Stimulated activated CD8-positive, alpha-beta memory T cell treated with anti-CD3 and anti-CD28 coated beads, Interleukin-2, amount 100 ng/mL, for 1 hour (primary cell): ENCODE data around the gene LRRC10B.
"Not testable (repeated sequence)": the region's sequence is repeated elsewhere in the genome, so short reads cannot be mapped to it uniquely, and the experiment has no call there.

Experiments used
- DNase-seq, 2 donors: peaks; one replicate each; pipeline ENCODE4 v3.0.0-alpha.2; 2020; ENCODE audit warnings: low read depth in 2 of 2

Gene LRRC10B

DNA sequence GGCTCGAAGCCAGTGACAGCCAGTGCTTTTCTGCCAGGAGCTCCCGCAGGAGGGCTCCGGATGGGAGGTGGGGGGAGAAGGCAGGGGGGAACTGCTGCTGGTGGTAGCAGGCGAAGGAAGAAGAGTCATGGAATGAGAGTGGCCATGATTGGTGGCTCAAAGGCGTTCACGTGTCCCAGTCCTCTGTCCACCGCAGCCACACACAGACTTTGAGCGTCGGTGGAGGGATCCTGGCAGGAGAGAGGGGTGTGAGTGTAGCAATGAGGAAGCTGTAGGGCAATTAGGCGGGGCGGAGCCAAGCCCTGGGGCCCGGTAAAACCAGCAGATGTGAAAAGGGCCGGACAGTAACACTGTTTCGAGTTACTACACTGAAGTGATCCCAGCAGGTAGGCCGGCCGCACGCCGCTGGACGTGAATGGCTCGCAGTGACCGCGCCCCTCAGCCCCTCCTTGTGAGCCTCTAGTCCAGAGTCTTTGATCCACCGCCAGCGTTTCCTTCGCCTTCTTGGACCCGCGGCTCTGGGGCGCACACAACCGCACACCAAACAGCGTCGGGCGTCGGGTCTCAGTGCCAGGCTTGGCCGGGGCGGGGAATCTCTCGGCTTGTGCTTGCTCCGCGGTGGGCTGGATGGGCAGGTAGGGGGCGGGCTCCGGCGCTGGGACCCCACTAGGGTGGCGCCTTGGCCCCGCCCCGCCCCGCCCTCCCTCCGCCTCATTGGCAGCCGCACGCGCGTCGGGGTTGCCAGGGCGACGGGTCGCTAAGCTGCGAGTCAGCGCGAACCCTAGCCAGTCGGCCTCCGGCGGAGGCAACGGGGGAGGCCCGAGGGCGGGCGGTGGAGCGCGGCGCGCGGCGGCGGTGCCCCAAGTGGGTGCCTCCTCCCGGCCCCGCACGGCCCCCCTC, at the start of gene LRRC10B:
LRRC10B (plus strand) TSS at position 788 of the 900 bp plus-strand sequence. CDS start 250 bp downstream, outside the sequence.
- DNase-seq: no peak

DNA sequence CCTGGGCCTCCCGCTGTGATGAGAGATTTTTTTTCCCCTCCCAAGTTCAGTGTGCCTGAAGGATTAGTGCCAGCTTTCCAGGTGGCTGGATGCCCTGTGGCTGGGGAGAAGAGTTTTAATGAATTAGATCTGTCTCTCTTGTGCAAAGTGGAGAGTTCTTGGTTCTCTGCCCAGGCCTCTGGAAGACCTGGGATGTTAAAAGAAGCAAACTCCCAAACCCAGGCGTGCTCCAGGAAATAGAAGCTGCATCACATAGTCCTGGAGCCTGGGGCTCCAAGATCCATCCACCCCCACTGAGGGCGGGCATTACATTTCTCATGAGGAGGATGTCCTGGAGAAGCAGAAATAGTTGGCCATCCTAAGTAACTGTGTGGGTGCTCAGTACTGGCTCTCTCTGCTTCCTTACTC, 48.1 kb upstream of the LRRC10B start:
- no peak for DNase-seq

DNA sequence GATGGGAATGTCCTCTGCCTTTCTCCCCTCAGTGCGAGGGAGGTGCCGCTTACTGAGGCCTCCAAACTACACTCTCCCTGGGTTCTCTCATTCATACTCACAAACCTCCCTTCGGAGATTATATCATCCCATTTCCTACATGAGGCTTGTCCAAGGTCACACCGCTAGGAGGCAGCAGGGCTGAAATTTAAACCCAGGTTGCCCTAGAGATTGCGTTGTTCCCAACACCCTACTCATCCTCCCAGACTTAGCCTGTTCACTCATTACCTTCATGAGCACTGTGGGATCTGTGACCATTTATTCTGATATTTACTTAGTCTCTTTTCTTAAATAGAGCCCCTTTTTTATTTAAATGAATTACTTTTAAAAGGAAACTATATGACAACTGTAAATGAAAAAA, 47.6 kb upstream of the LRRC10B start:
- no peak for DNase-seq

DNA sequence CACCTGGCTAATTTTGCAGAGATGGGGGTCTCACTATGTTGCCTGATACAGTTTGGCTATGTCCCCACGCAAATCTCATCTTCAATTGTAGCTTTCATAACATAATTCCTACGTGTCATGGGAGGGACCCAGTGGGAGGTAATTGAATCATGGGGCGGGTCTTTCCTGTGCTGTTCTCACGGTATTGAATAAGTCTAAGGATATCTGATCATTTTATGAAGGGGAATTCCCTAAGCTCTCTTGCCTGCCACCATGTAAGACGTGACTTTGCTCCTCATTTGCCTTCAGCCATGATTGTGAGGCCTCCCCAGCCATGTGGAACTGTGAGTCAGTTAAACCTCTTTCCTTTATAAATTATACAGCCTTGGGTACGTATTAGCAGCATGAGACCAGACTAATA, 40.9 kb upstream of the LRRC10B start:
- not testable (repeated sequence) for DNase-seq

DNA sequence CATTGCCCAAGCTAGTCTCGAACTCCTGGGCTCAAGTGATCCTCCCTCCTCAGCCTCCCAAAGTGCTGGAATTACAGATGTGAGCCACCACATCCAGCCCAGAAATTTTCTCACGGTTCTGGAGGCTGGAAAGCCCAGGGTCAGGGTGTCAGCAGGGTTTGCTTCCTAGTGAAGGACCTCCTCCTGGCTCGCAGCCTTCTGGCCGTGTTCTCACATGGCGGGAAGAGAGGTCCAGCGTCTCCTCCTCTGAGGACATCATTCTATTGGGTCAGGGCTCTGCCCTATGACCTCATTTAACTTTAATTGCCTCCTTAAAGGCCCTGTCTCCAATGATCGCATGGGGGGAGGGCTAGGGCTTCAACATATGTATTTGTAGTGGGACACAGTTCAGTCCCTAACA, 40.5 kb upstream of the LRRC10B start:
- no peak for DNase-seq

DNA sequence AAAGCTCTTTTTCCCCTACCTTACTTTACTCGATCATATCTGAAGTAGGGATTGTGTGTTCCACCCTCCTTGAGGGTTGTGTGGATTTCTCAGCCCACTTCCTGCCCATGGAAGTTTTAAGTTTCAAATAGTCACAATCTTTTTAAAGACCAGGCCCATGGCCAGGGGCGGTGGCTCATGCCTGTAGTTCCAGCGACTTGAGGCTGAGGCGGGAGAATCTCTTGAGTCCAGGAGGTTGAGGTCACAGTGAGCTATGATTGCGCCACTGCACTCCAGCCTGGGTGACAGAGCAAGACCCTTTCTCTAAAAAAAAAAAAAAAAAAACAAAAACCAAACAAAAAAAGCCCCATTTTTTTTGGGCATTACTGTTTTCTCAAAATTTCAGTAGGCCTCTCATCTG, 36.3 kb upstream of the LRRC10B start:
- no peak for DNase-seq

DNA sequence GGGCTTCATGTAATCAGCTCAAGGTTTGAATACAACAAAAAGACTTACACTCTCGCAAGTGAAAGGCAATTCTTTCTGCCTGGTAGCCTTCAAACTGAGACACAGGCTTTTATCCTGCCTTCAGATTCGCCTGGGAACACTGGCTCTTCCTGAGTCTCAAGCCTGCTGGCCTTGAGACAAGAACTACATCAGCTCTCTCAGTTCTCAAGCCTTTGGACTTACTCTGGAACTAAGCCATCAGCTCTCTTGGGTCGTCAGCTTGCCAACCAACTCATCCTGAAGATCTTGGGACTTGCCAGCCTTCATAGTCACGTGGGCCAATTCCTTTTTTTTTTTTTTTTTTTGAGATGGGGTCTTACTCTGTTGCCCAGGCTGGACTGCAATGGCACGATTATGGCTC, 35.7 kb upstream of the LRRC10B start:
- no peak for DNase-seq

DNA sequence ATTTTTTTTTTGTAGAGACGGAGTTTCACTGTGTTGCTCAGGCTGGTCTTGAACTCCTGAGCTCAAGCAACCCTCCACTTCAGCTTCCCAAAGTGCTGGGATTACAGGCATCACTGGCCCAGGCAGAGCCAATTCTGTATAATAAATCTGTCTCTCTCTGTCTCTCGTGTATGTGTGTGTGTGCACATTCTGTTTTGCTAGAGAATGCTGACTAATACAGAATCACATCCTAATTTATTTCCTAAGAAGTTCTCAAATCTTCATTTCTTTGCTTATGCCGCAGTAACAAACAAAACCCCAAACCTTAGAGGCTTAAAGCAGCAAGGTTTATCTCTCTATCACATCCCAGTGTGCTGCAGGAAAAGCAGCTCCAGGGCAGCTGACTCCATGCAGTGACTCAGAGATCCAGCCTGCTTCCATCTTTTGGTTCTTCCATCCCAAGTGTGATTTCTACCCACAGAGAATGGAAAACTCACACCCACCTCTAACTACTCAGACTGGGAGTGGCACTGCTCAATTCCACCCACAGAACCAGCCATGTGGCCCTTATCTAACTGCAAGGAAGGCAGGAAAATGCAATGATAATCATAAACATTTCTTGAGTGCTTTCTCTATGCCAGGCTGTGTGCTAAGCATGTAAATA, 35.1 kb upstream of the LRRC10B start:
- DNase-seq: no peak

DNA sequence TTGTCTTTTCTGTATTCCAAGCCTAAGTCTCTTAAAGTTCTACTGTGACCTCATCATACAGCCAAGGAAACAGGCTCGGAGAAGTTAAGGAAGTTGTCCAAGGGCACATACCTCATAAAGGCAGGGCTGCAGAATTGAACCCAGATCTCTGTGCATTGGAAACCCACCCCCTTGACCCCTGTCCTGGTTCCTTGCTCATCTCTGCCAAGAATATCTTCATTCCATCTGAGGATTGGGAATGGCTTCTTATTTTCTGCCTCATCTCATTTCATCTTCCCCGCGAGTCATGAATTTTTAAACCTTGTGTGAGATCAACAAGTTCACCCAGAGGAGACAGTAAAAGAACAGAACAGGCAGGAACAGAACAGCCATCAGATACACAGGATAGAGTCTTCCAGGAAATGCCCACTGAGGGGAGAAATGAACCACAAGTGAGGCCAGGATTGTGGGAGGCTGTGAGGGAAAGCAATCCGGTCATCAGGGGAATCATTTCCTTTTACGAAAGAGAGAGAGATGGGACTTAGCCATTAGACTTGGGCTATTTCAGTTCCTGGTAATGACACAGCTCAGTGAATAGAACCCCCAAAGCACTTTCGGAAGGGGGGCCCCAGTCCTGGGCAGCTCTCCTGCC, 34.4 kb upstream of the LRRC10B start:
- no peak for DNase-seq

DNA sequence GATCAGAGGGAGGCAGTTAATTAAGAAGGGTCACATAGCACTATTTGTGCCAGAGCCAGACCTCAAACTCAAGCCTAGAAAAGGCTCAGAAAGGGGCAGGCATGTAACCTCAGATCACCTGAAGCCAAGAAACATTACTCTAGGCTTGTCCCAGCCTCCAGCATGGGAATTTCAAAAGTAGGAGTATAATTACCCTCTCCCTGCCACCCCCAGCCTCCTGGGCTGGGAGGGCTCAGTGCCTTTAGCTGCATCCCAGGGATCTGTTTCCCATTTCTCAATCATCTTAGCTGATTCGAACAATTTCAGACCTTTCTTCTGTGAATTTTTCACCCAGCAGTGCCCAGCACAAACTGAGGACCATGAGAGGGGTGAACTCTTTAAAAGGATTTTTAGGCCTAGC, 33.1 kb upstream of the LRRC10B start:
- no peak for DNase-seq

DNA sequence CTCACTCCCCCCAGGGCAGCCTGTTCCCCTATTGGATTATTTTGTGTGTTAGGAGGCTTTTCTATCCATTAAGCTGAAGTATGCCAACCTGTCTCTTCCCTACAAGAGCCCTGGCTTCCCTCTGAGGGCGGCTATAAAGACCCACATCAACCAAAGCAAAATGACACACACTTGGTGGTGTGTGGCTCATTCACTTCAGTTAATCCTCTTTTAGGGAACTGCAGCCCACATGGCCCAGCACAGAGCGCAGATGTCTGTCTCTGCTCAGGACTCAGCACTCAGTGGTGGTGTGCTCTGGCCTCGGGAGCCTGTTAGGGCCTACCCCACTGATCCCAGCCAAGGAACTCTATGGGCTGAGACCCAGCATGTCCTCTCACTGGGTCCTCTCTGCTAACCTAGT, 32.2 kb upstream of the LRRC10B start:
- DNase-seq: no peak

DNA sequence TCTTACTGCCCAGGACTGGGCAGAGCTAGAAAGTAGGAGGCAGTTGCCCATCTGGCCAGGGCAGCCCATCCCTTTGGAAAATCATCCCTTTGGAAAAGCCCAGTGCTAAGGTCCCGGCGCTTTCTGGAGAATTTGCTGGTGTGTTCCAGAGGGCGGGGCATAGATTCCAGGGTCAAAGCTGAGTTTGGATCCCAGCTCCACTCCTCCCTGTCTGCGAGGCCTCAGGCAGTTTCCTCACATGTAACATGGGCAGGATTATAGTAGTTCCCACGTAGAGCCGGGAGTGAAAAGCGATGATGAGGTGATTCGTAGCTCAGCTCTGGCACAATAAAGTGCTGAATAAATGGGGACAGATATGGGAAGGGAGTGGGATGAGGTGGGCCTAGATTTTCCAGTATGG, 31.4 kb upstream of the LRRC10B start:
- DNase-seq: no peak

DNA sequence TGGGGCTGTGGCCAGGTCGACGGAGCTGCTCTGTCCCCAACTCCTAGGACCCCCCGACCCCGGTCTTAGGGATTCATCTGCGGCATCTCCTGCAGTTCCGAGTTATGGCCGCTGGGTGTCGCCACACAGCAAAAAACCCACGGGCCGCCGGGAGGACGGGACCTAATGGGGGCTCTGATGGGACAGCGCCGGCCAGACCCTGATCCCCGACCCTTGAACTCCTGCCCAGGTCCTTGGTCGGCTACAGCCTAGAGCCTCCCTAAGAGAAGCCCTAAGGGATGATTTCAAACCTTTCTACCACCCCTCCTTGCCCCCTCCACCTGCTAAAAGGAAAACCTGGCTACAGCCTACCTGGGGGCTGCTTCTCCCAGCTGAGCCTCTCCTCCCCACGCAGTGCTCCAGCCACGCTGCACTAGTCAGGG, 30.8 kb upstream of the LRRC10B start:
- DNase-seq: peak; percentile 20 to 31

DNA sequence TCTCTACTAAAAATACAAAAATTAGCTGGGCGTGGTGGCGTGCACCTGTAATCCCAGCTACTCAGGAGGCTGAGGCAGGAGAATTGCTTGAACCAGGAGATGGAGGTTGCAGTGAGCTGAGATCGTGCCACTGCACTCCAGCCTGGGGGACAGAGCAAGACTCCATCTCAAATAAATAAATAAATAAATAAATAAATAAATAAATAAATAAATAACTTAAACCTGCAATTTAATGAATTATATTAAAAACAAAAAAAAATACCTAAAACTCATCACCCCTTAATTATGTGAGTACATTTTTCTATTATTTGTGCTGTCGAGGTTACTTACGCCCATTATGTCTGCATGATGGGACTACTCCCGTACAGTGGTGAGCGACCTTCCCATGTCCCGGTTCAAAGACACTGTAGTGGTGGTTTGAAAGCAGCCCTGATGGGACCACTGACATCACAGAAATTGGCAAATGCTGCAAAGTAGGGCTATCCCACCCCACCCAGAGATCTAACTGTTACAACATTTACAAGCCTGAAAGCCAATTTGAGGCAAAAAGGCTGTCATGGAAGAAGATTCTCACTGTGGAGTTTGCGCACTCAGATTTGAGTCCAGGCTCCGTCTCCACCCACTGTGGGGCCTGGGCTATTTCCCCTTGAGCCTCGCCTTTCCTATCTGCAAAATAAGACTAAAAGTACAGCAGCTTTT, 29.0 kb upstream of the LRRC10B start:
- not testable (repeated sequence) for DNase-seq

DNA sequence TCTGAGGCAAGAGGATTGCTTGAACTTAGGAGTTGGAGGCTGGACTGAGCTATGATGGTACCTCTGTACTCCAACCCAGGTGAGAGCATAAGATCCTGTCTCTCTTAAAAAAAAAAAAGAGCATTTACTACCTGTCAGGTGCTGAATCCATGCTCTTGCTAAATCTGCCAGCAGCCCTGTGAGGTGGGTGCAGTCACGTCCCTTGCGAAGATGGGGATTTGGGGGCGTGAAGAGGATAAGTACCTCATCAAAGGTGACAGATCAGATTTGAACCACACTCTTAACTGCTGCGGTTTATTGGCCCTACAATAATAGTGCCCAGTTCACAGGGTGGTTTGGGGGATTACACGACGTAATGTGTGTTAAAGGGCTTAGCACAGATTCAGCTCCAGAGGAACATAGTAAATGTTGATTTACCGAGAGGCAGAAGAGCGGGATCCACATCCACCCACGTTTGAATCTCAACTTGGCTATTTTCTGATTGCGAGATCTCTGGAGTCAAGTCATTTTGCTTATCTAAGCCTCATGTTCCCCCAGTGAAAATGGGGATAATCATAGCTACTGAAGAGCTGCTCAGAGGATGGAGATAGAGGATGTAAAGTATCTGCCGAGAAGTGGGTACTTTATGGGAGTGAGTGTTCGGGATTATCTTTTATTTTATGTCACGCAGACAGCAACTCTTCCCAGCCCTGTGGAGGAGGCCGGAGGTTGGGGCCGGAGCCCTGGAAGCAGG, 28.1 kb upstream of the LRRC10B start:
- DNase-seq: no peak

DNA sequence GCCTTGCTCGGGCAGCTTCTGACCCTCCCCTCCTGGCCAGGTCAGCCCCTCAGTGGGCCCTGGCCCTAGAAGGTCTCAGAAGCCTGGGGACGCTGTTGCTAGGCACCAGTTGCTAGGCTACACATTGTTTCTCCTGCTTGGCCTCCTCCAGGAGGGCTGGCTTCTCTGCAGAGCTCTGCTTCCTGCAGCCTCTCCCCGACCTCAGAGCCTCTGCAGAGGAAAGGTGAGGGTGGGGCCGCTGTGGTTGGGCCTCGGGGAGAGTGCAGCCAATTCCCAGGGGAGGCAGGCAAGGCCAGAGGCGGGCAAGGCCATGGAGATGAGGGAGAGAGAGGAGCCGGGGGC, 27.6 kb upstream of the LRRC10B start:
- no peak for DNase-seq

DNA sequence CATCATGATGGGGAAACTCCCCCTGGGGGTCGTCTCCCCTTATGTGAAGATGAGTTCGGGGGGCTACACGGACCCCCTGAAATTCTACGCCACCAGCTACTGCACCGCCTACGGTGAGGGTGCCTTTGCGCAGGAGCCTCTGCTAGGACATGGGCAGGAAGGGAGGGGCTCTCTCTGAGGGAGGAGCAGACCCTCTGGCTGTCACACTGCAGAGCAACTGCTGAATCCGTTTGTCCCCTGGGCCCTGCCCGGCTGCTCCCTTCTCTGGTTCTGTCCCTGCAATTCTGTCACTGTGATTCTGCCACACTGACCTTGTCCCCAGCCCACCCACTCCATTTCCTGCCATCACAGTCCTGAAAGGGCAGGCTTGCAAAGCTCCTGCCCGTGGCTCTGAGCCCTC, 26.7 kb upstream of the LRRC10B start:
- no peak for DNase-seq

DNA sequence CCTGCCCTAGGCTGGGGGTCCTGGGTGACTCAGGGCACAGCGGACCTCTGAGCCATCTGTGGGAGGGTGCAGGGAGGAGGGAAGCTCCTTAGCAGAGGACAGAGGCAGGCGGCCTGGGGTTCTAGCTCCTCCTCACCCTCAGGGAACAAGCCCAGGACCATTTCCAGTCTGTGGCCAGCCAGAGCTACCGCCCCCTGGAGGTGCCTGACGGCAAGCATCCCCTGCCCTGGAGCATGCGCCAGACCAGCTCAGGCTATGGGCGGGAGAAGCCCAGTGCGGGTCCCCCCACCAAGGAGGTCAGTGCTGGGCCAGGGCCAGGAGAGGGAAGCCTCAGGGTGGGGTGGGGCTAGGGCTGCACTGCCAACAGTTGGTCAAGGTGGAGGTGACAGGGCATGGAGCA, 26.0 kb upstream of the LRRC10B start:
- DNase-seq: no peak

DNA sequence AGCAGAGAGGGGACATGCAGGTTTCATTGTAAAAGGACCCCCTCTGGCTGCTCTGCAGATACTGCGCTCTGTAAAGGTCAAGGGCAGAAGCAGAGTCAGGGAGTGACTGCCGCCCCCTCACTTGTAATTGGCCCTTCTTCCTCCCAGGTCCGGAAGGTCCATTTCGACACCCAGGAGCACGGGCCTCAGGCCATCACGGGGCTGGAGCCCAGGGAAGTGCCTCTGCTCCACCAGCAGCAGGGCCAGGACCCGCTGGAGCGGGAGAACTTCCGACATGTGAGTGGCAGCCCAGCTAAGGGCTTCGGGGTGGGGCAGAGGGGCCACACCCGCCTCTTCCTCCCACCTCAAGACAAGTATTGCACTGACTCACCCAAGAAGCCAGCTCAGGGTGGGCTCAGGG, 24.0 kb upstream of the LRRC10B start:
- DNase-seq: no peak

DNA sequence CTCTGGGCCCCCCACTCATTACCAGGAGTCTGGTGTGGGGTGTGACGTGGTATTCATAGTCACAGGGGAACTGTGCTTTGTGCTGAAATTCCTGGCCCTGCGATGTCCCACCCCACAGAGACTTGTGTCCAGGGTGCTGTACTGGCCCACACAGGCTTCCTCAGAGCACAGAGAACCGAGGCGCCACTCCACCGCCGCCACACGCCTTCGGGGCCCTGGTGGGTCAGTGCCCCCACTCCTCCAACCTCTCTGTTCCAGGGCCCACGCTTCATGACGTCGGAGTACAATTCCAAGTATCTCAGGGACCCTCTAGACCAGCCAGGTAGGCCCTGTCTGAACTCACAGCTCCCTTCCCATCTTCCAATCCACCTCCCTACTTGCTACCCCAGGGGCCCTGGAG, 23.5 kb upstream of the LRRC10B start:
- DNase-seq: no peak

DNA sequence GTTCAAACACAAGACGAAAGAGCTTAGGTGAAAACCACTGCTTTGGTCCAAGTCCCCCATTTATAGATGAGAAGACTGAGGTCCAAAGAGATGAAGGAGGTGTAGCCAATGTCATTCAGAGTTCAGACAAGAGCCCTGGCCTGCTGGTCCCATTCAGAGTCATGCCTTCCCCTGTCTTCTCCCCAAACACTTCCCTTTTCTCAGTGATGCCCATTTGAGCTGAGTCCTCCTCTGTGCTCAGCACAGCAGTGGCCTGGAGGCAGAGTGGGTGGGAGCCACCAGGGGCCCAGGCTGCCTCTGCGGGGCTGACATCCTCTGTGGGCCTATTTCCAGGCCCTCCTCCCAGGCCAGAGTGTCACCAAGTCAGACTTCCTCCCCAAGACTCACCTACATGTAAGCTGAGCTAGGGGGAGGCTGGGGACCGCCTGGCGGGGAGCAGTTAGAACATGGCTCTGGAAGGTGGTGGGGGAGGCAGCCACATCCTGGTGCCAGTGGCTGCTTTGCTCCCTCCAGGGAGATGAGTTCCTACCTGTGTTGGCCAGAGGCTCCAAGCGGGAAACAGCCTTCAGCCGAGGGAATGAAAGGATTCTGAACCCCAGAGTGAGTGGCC, 22.4 kb upstream of the LRRC10B start:
- DNase-seq: no peak
